Aorta (tissue), 5 donors: ENCODE measurements around the gene APC. TPM values are rescaled to one million over a fixed set of nuclear protein-coding genes. Genes with fewer than 3 reads are reported as not detected.

Experiments
- ATAC-seq: fragments of 200-7000 bp; cut with Tn5 transposase; one replicate; pipeline ENCODE4 v1.9.1; 2022; ENCODE audit warnings: moderate library complexity; ENCODE audit not compliant: low FRiP score
- DNase-seq, 2 donors: peaks; one replicate each; pipeline ENCODE4 v3.0.0-alpha.2; 2020
- H3K27ac ChIP-seq, 2 donors: one replicate each; pipeline ENCODE4 v1.5.1; 2013; ENCODE audit warnings: low read length in 2 of 2, mild to moderate bottlenecking in 2 of 2, moderate library complexity in 2 of 2, control low read depth in 1 of 2, inconsistent platforms in 1 of 2, low read depth in 1 of 2
- H3K27me3 ChIP-seq, 2 donors: one replicate each; pipeline ENCODE4 v1.6.1; 2013; ENCODE audit warnings: control low read depth in 1 of 2, low read length in 1 of 2, mild to moderate bottlenecking in 1 of 2, moderate library complexity in 1 of 2; ENCODE audit not compliant: insufficient read depth in 2 of 2, control insufficient read depth in 1 of 2
- H3K36me3 ChIP-seq, 2 donors: one replicate each; pipeline ENCODE4 v1.6.1; 2013; ENCODE audit warnings: control low read depth in 1 of 2, low read length in 1 of 2, mild to moderate bottlenecking in 1 of 2; ENCODE audit not compliant: insufficient read depth in 2 of 2, control insufficient read depth in 1 of 2
- H3K4me1 ChIP-seq, 2 donors: one replicate each; pipeline ENCODE4 v1.6.1; 2013; ENCODE audit warnings: low read length in 2 of 2, control low read depth in 1 of 2, mild to moderate bottlenecking in 1 of 2, moderate library complexity in 1 of 2; ENCODE audit not compliant: insufficient read depth in 2 of 2, control insufficient read depth in 1 of 2
- H3K4me3 ChIP-seq, 2 donors: one replicate each; pipeline ENCODE4 v1.5.1; 2013; ENCODE audit warnings: low read length in 2 of 2, control low read depth in 1 of 2, mild to moderate bottlenecking in 1 of 2
- H3K9me3 ChIP-seq: one replicate; pipeline ENCODE4 v1.6.1; 2013; ENCODE audit warnings: mild to moderate bottlenecking, low read length; ENCODE audit not compliant: control insufficient read depth
- WGBS, 2 donors: extraction: QIAGEN DNeasy Blood & Tissue Kit; methylation state at CpG; one replicate each; pipeline ENCODE4 v1.1.7; 2013; 5-methylcytosine and 5-hydroxymethylcytosine counted together
- intact Hi-C, 2 donors: fragments of 100-400 bp; cut with DNase I; formaldehyde crosslinking; loops; one replicate each; pipeline versions ENCODE4 v1.14.2 to v1.15.0; 2022
- polyA plus RNA-seq, 2 donors: library from polyadenylated mRNA; stranded (reverse); fragments of 200-250 nt; gene quantifications; one replicate each; pipeline ENCODE4 v1.2.3, GENCODE V29; 2013
- total RNA-seq, 2 donors: library from RNA; stranded (reverse); fragmentation: NEBNext Ultra II Directional; extraction: Animal tissue kit (Norgen Biotek cat#: 25700); gene quantifications; one replicate each; pipeline ENCODE4 v1.2.1, GENCODE V29; 2021
- donor health status: healthy with polysubstance abuse.
- donor health status: Bipolar disorder and iron deficiency.
- donor health status: DM: no; HTN: no; CAD: no.
- donor health status: DM: no; HTN: no; CAD: no.
- donor health status: DM: yes; HTN: yes; CAD: no.

APC gene
- total and polyA plus RNA-seq, 4 donors: 2.8 to 51.6 (median 28.2) TPM

- DNase-seq: no peak
- Histone ChIP-seq H3K4me1 (no peaks in the 10 kb centered on the region), H3K4me3 (no peak overlapping the region), H3K9me3 (no peaks in the 10 kb centered on the region), H3K36me3 (peaks cover 5 to 7% of the 10 kb centered on the region in 2 donors), H3K27me3 (no peaks in the 10 kb centered on the region), H3K27ac (no peak overlapping the region)
- WGBS, 2 donors: 96 to 98% methylated on average over 1 of the region's 1 CpG
- ATAC-seq: no peak
- intact Hi-C loops: no loop called here
Observed at GRCh38 chr5:112811023-112811422, 73.3 kb downstream of the APC start.

- Histone ChIP-seq H3K9me3 (no peaks in the 10 kb centered on the region), H3K4me3 (no peak overlapping the region), H3K36me3 (peaks cover 5 to 7% of the 10 kb centered on the region in 2 donors), H3K27ac (no peak overlapping the region), H3K27me3 (no peaks in the 10 kb centered on the region), H3K4me1 (no peaks in the 10 kb centered on the region)
- DNase-seq: no peak
- ATAC-seq: no peak
- intact Hi-C loops: no loop called here
- 87 to 90% methylated on average over 1 of the region's 1 CpG for WGBS, 2 donors
Observed at GRCh38 chr5:112812549-112812948, 74.9 kb downstream of the APC start.

DNA sequence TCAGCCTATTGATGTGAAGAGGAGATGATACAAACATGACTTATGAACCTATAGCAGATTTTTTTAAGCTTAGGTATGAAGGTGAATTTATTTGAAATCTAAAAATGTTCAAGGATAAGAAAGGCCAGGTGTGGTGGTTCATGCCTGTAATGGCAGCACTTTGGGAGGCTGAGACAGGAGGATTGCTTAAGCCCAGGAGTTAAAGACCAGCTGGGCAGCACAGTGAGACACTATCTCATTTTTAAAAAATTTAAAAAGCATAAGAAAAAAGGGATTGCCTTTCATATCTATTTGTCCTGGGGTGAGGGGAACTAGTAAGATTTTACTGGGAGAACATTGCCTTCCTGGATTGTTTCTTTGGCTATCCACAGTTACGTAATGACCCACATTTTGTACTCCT, 82.6 kb downstream of the APC start:
- no peak for DNase-seq
- no peaks in the 10 kb centered on the region for H3K9me3 ChIP-seq
- no peaks in the 10 kb centered on the region for H3K4me1 ChIP-seq
- H3K27ac ChIP-seq: no peak overlapping the region
- intact Hi-C loops: no loop called here
- H3K4me3 ChIP-seq: no peak overlapping the region
- H3K27me3 ChIP-seq: no peaks in the 10 kb centered on the region
- WGBS, 2 donors: 93 to 99% methylated on average over 1 of the region's 1 CpG
- no peak for ATAC-seq
- peaks cover 2 to 4% of the 10 kb centered on the region in 2 donors for H3K36me3 ChIP-seq

DNA sequence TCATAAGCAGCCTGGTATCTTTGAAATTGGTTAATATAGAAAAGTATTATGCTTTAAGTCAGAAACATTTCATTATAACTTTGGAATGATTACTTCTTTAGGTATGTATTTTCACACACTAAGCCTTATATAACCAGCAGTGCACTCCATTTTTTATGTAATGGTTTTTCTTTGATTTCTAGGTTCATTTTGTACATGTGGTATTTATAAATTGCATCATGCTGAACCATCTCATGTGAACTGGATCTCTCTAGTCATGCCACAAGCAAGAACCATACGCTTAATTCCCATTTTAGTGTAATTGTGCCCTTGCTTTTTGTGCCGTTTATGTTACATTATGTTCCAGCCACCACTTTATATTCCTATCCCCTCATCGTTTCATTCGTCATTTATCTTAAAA, 84.8 kb downstream of the APC start:
- Histone ChIP-seq H3K4me1 (no peaks in the 10 kb centered on the region), H3K9me3 (no peaks in the 10 kb centered on the region), H3K36me3 (peaks cover 4 to 5% of the 10 kb centered on the region in 2 donors), H3K27ac (no peak overlapping the region), H3K27me3 (no peaks in the 10 kb centered on the region), H3K4me3 (no peak overlapping the region)
- WGBS, 2 donors: 71 to 95% methylated on average over 4 of the region's 4 CpGs
- DNase-seq (no peak), ATAC-seq (no peak)
- intact Hi-C loops: no loop called here

DNA sequence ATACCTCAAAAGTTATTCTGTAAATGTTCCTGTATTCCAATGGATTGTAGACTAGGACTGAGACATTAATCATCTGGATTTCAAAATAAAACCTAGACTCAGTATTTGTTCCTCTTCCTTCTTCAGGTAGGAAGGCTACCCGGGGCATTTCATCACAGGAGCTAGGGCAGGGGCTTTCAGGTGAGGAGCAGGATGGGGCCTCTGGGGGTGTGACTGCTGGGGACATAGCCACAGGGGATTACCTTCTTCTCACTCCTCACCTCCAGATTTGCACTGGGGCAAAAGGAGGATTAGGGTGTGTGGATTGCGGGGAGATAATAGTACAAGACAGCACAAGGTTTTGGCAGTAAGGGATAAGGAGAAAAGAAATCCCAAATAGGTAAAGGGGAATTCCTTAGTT, 85.5 kb downstream of the APC start:
- Histone ChIP-seq H3K36me3 (peaks cover 5% of the 10 kb centered on the region in 2 donors), H3K9me3 (no peaks in the 10 kb centered on the region), H3K4me1 (no peaks in the 10 kb centered on the region), H3K27me3 (no peaks in the 10 kb centered on the region), H3K4me3 (no peak overlapping the region), H3K27ac (no peak overlapping the region)
- DNase-seq: no peak
- intact Hi-C loops: no loop called here
- WGBS, 2 donors: 91% methylated on average over 2 of the region's 2 CpGs
- no peak for ATAC-seq

- Histone ChIP-seq H3K4me3 (no peak overlapping the region), H3K9me3 (no peaks in the 10 kb centered on the region), H3K36me3 (peaks cover 5% of the 10 kb centered on the region in 2 donors), H3K27ac (no peak overlapping the region), H3K27me3 (no peaks in the 10 kb centered on the region), H3K4me1 (no peaks in the 10 kb centered on the region)
- 93 to 96% methylated on average over 2 of the region's 2 CpGs for WGBS, 2 donors
- DNase-seq (no peak), ATAC-seq (no peak)
- intact Hi-C loops: no loop called here
Observed at GRCh38 chr5:112823656-112824055, 86.0 kb downstream of the APC start.

GRCh38 chr5:112824197-112824596, 86.5 kb downstream of the APC start:
- H3K27ac ChIP-seq: no peak overlapping the region
- H3K9me3 ChIP-seq: no peaks in the 10 kb centered on the region
- peaks cover 2 to 5% of the 10 kb centered on the region in 2 donors for H3K36me3 ChIP-seq
- no peaks in the 10 kb centered on the region for H3K4me1 ChIP-seq
- intact Hi-C loops: no loop called here
- DNase-seq (no peak), ATAC-seq (no peak)
- H3K27me3 ChIP-seq: no peaks in the 10 kb centered on the region
- no peak overlapping the region for H3K4me3 ChIP-seq

DNA sequence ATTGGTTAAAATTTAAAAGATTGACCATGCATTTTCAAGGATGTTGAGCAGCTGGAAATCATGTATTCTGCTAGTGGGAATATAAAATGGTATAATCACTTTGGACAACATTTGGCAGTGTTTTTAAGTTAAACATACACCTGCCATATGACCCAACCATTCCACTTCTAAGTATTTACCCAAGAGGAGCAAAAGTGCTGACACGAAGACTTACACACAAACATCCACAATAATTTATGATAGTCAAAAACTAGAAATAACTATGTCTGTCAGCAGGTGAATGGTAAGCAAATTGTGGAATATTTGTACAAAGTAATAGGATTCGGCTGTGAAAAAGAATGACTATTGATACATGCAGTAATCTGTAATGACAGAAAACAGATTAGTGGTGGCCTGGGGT, 92.7 kb downstream of the APC start:
- Histone ChIP-seq H3K27me3 (no peaks in the 10 kb centered on the region), H3K27ac (no peak overlapping the region), H3K36me3 (peaks cover 2 to 5% of the 10 kb centered on the region in 2 donors), H3K9me3 (no peaks in the 10 kb centered on the region), H3K4me3 (no peak overlapping the region), H3K4me1 (no peaks in the 10 kb centered on the region)
- intact Hi-C loops: no loop called here
- DNase-seq: no peak
- WGBS, 2 donors: 85 to 88% methylated on average over 2 of the region's 2 CpGs
- ATAC-seq: no peak

- DNase-seq (no peak), ATAC-seq (no peak)
- Histone ChIP-seq H3K4me3 (no peak overlapping the region), H3K4me1 (no peaks in the 10 kb centered on the region), H3K27me3 (no peaks in the 10 kb centered on the region), H3K36me3 (peaks cover 4 to 14% of the 10 kb centered on the region in 2 donors), H3K9me3 (no peaks in the 10 kb centered on the region), H3K27ac (no peak overlapping the region)
- WGBS, 2 donors: 96% methylated on average over 13 of the region's 13 CpGs
- intact Hi-C loops: no loop called here
Observed at GRCh38 chr5:112833971-112834370, 96.3 kb downstream of the APC start.
